Measurements from ENCODE around the gene THAP11.
"Not testable (repeated sequence)": the region's sequence is repeated elsewhere in the genome, so short reads cannot be mapped to it uniquely, and the experiment has no call there.

The THAP11 gene

DNA sequence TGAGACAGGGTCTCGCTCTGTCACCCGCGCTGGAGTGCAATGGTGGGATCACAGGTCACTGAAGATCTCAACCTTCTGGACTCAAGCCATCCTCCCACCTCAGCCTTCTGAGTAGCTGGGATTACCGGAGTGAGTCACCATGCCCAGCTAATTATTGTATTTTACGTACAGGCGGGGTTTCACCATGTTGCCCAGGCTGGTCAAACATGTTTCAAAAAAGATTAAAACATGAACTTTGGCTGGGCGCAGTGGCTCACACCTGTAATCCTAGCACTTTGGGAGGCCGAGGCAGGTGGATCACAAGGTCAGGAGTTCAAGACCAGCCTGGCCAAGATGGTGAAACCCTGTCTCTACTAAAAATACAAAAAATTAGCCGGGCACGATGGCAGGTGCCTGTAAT is 4.9 kb upstream of the THAP11 start:
- not testable (repeated sequence) for DNase-seq (ENCODE audit: low read depth)

GRCh38 chr16:67837811-67838210 is 4.3 kb upstream of the THAP11 start:
- DNase-seq (ENCODE audit: low read depth): no peak

- no peak for DNase-seq (ENCODE audit: low read depth)
Observed at GRCh38 chr16:67841198-67841815, 813 bp upstream of the THAP11 start.

DNA sequence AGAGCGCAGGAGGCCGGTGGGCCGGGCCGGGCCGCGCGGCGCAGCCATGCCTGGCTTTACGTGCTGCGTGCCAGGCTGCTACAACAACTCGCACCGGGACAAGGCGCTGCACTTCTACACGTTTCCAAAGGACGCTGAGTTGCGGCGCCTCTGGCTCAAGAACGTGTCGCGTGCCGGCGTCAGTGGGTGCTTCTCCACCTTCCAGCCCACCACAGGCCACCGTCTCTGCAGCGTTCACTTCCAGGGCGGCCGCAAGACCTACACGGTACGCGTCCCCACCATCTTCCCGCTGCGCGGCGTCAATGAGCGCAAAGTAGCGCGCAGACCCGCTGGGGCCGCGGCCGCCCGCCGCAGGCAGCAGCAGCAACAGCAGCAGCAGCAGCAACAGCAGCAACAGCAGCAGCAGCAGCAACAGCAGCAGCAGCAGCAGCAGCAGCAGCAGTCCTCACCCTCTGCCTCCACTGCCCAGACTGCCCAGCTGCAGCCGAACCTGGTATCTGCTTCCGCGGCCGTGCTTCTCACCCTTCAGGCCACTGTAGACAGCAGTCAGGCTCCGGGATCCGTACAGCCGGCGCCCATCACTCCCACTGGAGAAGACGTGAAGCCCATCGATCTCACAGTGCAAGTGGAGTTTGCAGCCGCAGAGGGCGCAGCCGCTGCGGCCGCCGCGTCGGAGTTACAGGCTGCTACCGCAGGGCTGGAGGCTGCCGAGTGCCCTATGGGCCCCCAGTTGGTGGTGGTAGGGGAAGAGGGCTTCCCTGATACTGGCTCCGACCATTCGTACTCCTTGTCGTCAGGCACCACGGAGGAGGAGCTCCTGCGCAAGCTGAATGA is 606 bp downstream of the THAP11 start:
- no peak for DNase-seq (ENCODE audit: low read depth)

- DNase-seq (ENCODE audit: low read depth): no peak
Observed at GRCh38 chr16:67843343-67843765, 1.2 kb downstream of the THAP11 start.

DNA sequence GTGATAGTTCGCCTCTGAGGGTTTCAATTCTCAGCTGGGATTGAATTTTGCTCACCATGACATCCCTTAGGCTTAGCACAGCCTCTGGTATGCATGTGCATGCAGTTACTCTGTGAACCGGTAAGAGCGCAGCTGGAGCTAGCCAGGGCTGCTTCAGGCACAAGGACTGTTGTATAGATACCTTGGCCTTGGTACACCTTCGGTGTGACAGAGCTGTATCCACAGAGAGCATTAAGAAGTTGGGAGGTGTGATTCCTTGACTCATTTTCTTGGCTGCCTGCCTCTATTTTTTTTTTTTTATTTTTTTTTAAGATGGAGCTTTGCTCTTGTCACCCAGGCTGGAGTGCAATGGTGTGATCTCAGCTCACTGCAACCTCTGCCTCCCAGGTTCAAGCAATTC is 2.4 kb downstream of the THAP11 start:
- DNase-seq (ENCODE audit: low read depth): no peak

DNA sequence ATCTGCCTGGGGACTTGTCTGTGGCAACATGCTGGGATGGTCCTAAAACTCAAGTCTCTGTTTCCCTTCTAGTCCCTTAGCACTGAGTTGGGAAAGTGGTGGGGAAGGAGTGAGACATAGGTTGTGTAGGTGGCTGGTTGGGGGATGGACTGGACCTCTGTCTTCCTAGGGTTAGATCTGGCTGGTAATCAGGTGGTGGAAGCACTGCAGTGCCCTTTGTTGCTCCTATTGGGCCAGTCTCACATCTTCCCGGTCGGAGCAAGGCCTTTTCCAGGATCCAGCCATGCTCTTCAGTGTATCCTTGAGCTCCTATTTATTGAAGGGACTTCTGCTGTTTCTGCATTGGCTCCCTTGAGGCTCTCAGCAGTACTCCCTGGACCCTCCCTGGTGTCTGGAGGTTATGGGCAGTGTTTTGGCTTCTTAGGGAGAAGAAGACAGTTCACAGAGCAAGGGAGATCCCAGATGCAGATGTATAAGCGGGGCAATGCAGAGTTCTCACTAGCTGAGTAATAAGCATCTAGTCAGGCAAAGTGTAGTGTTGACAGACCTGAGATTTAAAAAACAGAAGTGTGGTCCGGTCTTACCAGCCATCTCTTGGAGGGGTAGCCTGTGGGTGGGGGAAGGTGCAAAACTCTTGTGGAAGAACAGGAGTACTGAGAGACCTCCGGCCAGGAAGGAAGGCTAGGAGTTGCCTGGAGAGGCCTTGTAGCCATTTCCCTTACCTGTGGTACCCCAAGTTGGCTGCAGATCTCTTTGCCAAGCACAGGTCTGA is 3.4 kb downstream of the THAP11 start:
- no peak for DNase-seq (ENCODE audit: low read depth)

DNA sequence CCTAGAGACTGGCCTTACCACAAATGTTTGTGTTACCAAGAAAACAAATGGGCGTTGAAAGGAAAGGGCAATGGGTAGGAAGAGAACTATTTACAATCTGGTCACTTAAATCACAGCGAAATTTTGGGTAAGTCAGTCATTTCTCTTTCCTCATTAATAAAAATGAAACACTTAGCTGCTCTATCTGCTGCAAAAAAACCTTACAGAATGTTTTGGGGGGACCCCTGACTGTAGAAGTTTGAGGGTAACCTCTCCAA is 3.9 kb downstream of the THAP11 start:
- DNase-seq (ENCODE audit: low read depth): no peak

- peak; percentile 75 for DNase-seq (ENCODE audit: low read depth)
Observed at GRCh38 chr16:67846320-67847063, 4.4 kb downstream of the THAP11 start, which contains the start of gene NUTF2. TSS of gene NUTF2 (plus strand) at chr16:67846933. CDS start at chr16:67865131, 18,198 bp downstream.

DNA sequence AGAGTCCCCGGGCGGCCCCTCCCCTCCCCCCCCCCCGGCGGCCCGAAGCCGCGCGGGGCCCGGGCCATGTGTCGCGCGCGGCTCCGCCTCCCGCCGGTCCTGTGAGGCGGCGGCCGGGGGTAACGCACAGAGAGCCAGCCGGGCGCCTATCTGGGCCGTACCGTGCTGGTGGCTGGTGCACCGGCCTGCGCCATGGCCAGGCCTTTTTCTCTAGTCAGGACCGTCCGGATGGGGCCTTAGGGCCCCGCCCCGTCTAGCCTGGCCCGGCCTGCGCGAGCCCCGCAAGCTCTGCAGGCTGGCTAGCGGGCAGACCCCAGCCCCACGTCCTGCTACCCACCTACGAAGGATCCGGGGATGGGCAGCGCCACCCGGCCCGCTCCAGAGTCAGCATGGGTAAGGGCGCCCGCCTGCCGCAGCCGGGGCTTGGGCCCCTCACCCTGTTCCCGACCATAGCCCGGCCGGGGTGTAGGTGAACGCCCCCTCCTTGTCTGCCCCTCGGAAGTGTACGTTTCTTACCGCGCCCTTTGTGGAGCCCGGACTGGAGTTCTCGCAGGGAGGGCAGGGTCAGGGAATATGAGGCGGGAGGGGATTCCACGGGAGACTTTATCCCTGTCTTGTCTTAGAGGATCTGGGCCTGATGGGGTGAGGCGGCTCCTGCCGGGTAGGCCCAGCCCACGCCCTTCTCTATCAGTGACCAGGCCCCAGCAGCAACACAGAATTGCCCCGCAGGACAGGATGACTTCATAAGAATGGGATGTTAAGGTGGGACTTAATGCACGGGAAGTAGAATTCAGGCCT is 5.1 kb downstream of the THAP11 start, which contains the start of gene CENPT:
CENPT (minus strand) TSS at position 630 of the 798 bp plus-strand sequence. CDS start 13,834 bp downstream, outside the sequence.
- no peak for DNase-seq (ENCODE audit: low read depth)

DNA sequence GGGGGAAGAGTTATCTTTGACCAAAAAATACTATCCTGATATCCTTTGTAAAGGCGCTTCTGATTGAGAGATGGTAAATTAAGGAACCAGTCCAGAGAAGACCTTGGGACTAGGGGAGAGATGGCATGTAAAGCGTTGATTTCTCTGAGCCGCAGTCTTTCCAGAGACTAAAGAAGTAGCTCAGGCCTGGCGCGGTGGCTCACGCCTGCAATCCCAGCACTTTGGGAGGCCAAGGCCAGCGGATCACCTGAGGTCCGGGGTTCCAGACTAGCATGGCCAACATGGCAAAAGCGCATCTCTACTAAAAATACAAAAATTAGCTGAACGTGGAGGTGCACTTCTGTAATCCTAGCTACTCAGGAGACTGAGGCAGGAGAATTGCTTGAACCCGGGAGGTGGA is 6.0 kb downstream of the THAP11 start:
- DNase-seq (ENCODE audit: low read depth): no peak

GRCh38 chr16:67853670-67854069 is 11.6 kb downstream of the THAP11 start:
- no peak for DNase-seq (ENCODE audit: low read depth)

- DNase-seq (ENCODE audit: low read depth): no peak
Observed at GRCh38 chr16:67855789-67856188, 13.7 kb downstream of the THAP11 start.

DNA sequence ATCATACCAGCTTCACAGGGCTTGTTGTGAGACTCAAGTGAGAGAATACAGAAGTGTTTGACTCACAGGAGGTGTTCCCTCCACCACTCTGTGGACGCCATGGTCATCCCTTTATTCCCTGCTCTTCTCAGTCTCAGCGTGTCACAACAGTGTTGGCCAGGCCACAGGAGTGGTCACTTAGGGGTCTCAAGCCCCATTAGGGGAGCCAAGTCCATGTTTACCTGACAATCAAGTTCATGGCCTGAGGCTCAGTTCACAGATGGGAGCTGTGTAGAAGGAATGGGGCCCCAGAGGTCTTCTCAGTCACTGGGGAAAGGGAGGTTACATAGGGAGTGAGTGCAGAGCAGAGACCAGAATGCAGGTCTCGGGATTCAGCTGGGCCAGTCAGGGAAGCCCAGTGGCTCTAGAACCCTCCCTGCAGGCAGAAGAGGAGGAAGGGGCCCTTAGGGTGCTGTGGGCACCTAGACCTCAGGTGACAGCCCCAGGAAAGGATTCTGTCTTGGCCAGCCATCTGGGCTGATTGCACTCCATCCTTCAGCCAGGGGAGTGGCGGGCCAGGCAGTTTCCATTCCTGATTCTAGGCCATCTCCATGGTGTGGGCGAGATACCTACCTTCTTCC is 14.9 kb downstream of the THAP11 start:
- DNase-seq (ENCODE audit: low read depth): no peak

DNA sequence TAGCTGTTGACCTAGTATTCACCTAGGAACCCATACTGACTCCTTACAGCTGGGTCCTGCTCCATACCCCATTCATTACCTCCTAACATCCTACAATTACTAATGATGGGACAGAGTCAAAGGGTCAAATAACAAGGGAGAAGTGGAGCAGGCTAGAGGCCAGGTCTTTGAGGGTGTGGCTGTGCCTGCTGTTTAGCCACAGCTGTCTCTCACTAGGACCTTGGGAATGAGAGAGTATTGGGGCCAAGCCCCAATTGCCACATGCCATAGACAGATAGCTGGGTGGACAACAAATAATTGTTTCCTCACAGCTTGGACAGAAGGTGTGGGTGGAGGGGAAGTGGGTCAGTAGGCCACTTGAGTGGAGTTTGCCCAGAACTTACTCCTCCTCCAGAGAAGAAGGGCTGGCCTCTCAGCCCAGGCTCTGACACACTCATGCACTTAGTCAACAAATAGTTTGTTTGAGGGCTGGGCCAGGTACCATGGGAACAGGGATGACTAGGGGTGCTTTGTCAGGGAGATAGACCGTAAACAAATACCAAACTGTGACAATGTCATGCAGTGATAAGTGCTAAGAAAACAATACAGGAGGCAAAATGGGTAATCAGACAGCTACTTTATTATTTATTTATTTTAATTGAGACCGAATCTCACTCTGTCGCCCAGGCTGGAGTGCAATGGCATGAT is 15.6 kb downstream of the THAP11 start:
- peak; percentile 91 for DNase-seq (ENCODE audit: low read depth)

- no peak for DNase-seq (ENCODE audit: low read depth)
Observed at GRCh38 chr16:67858500-67858899, 16.4 kb downstream of the THAP11 start.

GRCh38 chr16:67860589-67861398 is 18.7 kb downstream of the THAP11 start:
- no peak for DNase-seq (ENCODE audit: low read depth)

DNA sequence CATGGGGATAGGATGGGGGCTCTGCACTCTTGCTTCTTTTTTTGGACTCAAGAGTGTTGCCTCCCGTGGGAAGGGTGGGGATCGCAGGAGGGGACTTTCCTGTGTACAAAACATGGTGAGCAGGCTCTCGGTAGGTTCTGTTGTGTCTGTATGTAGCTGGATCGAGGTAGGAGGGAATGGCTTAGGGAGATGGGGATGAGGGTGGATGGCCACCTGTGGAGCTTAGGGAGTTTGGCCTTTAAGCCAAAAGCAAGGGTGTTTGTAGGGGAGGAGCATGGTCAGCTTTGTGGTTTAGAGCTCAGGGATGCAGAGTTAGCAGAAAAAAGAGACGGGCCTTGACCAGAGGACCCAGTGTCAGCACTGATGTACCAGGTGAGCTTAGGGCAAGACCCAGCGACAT is 19.8 kb downstream of the THAP11 start:
- DNase-seq (ENCODE audit: low read depth): no peak
